Gastrocnemius medialis (tissue), 4 donors: ENCODE results near the gene GPHN. TPM values are rescaled to one million over a fixed set of nuclear protein-coding genes. Genes with fewer than 3 reads are reported as not detected.

Source experiments
- ATAC-seq, 2 donors: fragments of 150-250 bp; one replicate each; pipeline ENCODE4 v1.9.1; 2016
- DNase-seq, 2 donors: peaks; one replicate each; pipeline ENCODE4 v3.0.0-alpha.2; 2019
- H3K27ac ChIP-seq, 4 donors: fragments of 200-600 bp; sonication (generic); 1 replicate in 1 of 4; 2 replicates in 3 of 4; pipeline ENCODE4 v1.5.1; 2016 to 2018; ENCODE audit warnings: mild to moderate bottlenecking in 2 of 4, moderate library complexity in 1 of 4
- H3K27me3 ChIP-seq, 3 donors: fragments of 200-600 bp; sonication (generic) in 2 of 3; 1 replicate in 1 of 3; 2 replicates in 2 of 3; pipeline versions ENCODE4 v1.5.1 to v1.6.0; 2016 to 2019; ENCODE audit warnings: mild to moderate bottlenecking in 1 of 3, moderate library complexity in 1 of 3
- H3K36me3 ChIP-seq, 2 donors: fragments of 200-600 bp; sonication (generic) in 1 of 2; one replicate each; pipeline ENCODE4 v1.5.1; 2017 to 2018
- H3K4me1 ChIP-seq, 2 donors: fragments of 200-600 bp; sonication (generic) in 1 of 2; one replicate each; pipeline ENCODE4 v1.5.1; 2016 to 2017; ENCODE audit warnings: mild to moderate bottlenecking in 2 of 2
- H3K4me3 ChIP-seq, 4 donors: fragments of 200-600 bp; sonication (generic) in 3 of 4; 1 replicate in 1 of 4; 2 replicates in 3 of 4; pipeline ENCODE4 v1.5.1; 2016 to 2019; ENCODE audit warnings: mild to moderate bottlenecking in 2 of 4
- H3K9me3 ChIP-seq, 3 donors: fragments of 200-600 bp; sonication (generic) in 2 of 3; 1 replicate in 1 of 3; 2 replicates in 2 of 3; pipeline ENCODE4 v1.5.1; 2016 to 2019
- CTCF ChIP-seq, 5 experiments: fragments of 450-650 bp in 3 of 5; fragments of 200-600 bp in 2 of 5; sonication (generic) in 2 of 5; IDR thresholded peaks in 4 of 5; conservative IDR thresholded peaks in 1 of 5; 1 replicate in 4 of 5; 2 replicates in 1 of 5; pipeline ENCODE4 v1.5.1; 2016 to 2019; ENCODE audit warnings: antibody characterized with exemption in 5 of 5, mild to moderate bottlenecking in 3 of 5, moderate library complexity in 3 of 5
- POLR2A ChIP-seq, 2 donors: fragments of 450-650 bp; IDR thresholded peaks; one replicate each; pipeline ENCODE4 v1.6.1; 2017; ENCODE audit warnings: antibody characterized with exemption in 2 of 2, mild to moderate bottlenecking in 2 of 2, moderate library complexity in 2 of 2
- in situ Hi-C, 4 donors: fragments of 200-750 bp; cut with MboI; loops; one replicate each; pipeline versions ENCODE4 v1.15.0 to v1.8.0; 2017; ENCODE audit warnings: low sequenced_read_pairs in 4 of 4
- intact Hi-C: fragments of 100-400 bp; cut with DNase I; formaldehyde crosslinking; loops from one replicate; pipeline ENCODE4 v1.15.1; 2023; ENCODE audit warnings: low total_unique reads
- total RNA-seq, 4 donors: library from RNA; depleted of rRNA; stranded (reverse); fragments of >200 nt; gene quantifications; one replicate each; pipeline versions ENCODE4 v1.1.0 to v1.2.3, GENCODE V29; 2016

The GPHN gene
- total RNA-seq, 4 donors from 2014 or later: 10.3 to 33.3 (median 23.5) TPM

GRCh38 chr14:67127174-67127573, 619.2 kb downstream of the GPHN start:
- intact Hi-C loops: no loop called here

DNA sequence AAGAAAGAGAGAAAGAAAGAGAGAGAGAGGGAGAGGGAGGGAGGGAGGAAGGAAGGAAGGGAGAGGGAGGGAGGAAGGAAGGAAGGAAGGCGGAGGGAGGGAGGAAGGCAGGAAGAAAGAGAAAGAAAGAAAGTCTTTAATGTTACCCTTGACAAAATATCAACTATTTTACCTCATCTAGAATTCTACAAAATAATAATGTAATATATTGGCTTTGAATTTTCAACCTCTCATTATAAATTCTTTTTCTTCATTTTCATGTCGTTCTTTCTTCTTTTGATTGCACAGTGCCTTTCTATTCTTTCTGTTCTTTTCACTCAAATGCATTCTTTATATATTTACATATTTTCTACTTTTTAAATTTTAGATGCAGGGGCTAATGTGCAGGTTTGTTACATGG, 621.8 kb downstream of the GPHN start:
- Histone ChIP-seq H3K9me3 (no peaks in the 10 kb centered on the region), H3K36me3 (peaks cover 0 to 4% of the 10 kb centered on the region in 2 donors), H3K4me3 (no peak overlapping the region), H3K4me1 (no peaks in the 10 kb centered on the region), H3K27me3 (no peaks in the 10 kb centered on the region), H3K27ac (no peak overlapping the region)
- no peak for TF ChIP-seq POLR2A (IDR thresholded peaks at IDR 0.05)
- no peak for TF ChIP-seq CTCF (IDR thresholded peaks at IDR 0.05 in 4 of 5, conservative IDR thresholded peaks at IDR 0.05 in 1 of 5)
- DNase-seq (no peak), ATAC-seq (no peak)
- intact Hi-C loops (no loop called here), in situ Hi-C loops (no loop called here)

More at GRCh38 chr14:67127174-67127573, 619.2 kb downstream of the GPHN start:
- Histone ChIP-seq H3K4me1 (no peaks in the 10 kb centered on the region), H3K27me3 (no peaks in the 10 kb centered on the region), H3K4me3 (no peak overlapping the region), H3K36me3 (peaks cover 0 to 22% of the 10 kb centered on the region in 2 donors), H3K9me3 (no peaks in the 10 kb centered on the region), H3K27ac (no peak overlapping the region)
- TF ChIP-seq POLR2A (IDR thresholded peaks at IDR 0.05) (no peak), CTCF (IDR thresholded peaks at IDR 0.05 in 4 of 5, conservative IDR thresholded peaks at IDR 0.05 in 1 of 5) (no peak)
- ATAC-seq: no peak
- no peak for DNase-seq
- in situ Hi-C loops: no loop called here

DNA sequence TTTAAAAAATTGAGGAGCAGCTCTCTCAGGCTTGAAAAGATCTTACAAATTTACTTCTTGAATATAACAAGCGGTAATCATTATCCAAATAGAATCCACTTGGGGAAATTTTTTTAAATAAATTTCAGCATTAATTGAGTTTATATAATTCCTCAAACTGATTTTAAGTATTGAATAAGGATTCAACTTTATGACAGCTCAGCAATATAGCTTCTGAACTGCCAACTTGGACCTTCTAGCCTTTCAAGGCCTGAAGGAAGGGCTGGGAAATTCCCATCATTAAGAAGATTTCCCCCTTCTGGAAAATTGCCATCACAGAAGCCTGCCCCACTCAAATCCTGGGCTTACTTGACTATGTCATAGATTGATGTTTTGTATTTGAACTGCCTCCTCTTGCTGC, 623.7 kb downstream of the GPHN start:
- Histone ChIP-seq H3K36me3 (no peaks in the 10 kb centered on the region), H3K9me3 (no peaks in the 10 kb centered on the region), H3K27me3 (no peaks in the 10 kb centered on the region), H3K4me1 (no peaks in the 10 kb centered on the region), H3K4me3 (no peak overlapping the region), H3K27ac (no peak overlapping the region)
- ATAC-seq: no peak
- DNase-seq: no peak
- intact Hi-C loops (no loop called here), in situ Hi-C loops (no loop called here)
- TF ChIP-seq CTCF (IDR thresholded peaks at IDR 0.05 in 4 of 5, conservative IDR thresholded peaks at IDR 0.05 in 1 of 5): no peak
- no peak for TF ChIP-seq POLR2A (IDR thresholded peaks at IDR 0.05)

- intact Hi-C loops: no loop called here
- DNase-seq (no peak), ATAC-seq (no peak)
- no peaks in the 10 kb centered on the region for H3K36me3 ChIP-seq
- in situ Hi-C loops: no loop called here
- no peak overlapping the region for H3K27ac ChIP-seq
- no peaks in the 10 kb centered on the region for H3K9me3 ChIP-seq
- H3K27me3 ChIP-seq: no peaks in the 10 kb centered on the region
- no peaks in the 10 kb centered on the region for H3K4me1 ChIP-seq
- H3K4me3 ChIP-seq: no peak overlapping the region
- TF ChIP-seq CTCF (IDR thresholded peaks at IDR 0.05 in 4 of 5, conservative IDR thresholded peaks at IDR 0.05 in 1 of 5) (no peak), POLR2A (IDR thresholded peaks at IDR 0.05) (no peak)
These were observed 625.2 kb downstream of the GPHN start for GRCh38 chr14:67133144-67133543.
